HG03378 (cell line): Measurements from ENCODE around the gene LTN1.
"Not testable (repeated sequence)": the region's sequence is repeated elsewhere in the genome, so short reads cannot be mapped to it uniquely, and the experiment has no call there.

Experiments
- ATAC-seq: cut with Tn5 transposase; IDR thresholded peaks from one replicate; pipeline ENCODE4 v1.9.1; 2021; ENCODE audit warnings: mild to moderate bottlenecking, moderate library complexity; ENCODE audit not compliant: unreplicated experiment

The LTN1 gene

DNA sequence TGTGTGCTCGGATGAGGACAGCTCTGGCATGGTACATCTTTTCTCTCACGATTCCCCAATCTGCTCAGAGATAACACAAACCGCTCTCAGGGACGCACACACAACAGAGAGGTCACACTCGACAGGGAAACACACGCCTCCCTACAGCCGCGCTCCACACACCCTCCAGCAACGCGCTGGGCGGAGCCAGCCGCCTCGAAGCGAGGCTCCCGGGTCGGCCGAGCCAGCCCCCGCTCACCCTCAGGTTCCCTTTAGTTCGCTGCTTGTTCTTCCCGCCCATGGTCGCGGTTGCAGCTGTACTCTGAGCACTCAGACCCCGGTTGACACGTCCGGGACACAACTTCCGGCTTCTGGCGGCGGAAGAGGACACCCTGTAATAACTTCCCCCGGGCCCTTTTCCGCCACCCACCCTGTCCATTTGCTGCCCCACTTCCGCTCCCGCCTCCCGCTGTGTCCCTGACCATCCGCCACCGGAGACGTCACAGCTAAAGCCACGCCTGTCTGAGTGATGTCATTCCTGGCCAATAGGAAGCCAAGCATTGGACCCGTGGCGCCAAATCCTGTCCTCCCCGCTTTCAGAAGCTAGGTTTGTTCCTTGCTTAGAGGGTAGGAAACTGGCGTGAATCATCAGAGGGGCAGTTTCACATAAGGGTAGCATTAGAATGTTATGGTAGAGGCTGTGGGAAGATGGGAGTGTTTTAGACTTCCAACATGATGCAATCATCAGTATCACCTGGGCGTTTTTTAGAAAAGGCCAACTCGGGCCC, at the start of gene LTN1:
TSS of gene LTN1 (minus strand) at position 352 of the 767 bp plus-strand sequence. CDS start at position 280, 72 bp downstream.
- peak; percentile 98 for ATAC-seq

- no peak for ATAC-seq
These were observed 42.0 kb upstream of the LTN1 start for GRCh38 chr21:29034678-29035077.

DNA sequence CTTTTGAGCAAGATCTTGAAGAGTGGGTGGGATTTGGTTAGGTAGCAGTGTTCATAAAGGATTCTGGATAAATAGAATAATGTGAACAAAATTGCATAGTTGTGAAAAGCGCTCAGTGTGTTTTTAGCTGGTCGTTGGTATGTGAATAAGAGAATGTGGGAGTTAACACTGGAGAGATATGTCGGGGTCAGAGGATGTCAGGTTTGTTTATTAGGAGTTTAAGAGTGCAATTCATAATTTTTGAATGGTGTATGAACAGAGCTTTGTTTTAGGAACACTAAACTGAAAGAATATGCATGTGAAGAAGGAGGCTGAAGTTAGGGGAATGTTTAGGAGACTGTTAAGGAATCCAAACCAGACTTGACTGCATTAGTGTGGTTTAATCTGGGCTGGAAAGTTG, 41.2 kb upstream of the LTN1 start:
- ATAC-seq = no peak

GRCh38 chr21:29033301-29033700, 40.6 kb upstream of the LTN1 start:
- ATAC-seq = no peak

GRCh38 chr21:29030909-29031308, 38.2 kb upstream of the LTN1 start:
- no peak for ATAC-seq

DNA sequence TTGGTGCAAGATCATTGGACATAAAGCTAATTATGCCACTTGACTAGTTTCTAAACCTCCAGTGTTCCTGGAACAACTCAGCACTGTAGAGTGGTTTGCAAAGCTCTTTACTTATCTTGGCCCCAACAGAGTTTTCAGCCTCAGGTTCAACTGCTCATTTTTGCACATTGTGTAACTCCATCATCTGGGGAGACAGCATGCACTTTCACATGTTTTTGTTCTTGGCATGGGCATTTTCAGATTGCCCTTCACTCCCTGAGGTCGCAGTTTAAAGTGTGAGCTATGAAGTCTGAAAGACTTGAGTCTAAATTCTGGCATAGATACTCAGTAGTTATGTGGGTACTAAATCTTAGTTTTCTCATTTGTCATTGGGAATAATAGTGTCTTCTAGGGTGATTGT, 36.8 kb upstream of the LTN1 start:
- no peak for ATAC-seq

GRCh38 chr21:29025328-29025713, 32.6 kb upstream of the LTN1 start:
- no peak for ATAC-seq

DNA sequence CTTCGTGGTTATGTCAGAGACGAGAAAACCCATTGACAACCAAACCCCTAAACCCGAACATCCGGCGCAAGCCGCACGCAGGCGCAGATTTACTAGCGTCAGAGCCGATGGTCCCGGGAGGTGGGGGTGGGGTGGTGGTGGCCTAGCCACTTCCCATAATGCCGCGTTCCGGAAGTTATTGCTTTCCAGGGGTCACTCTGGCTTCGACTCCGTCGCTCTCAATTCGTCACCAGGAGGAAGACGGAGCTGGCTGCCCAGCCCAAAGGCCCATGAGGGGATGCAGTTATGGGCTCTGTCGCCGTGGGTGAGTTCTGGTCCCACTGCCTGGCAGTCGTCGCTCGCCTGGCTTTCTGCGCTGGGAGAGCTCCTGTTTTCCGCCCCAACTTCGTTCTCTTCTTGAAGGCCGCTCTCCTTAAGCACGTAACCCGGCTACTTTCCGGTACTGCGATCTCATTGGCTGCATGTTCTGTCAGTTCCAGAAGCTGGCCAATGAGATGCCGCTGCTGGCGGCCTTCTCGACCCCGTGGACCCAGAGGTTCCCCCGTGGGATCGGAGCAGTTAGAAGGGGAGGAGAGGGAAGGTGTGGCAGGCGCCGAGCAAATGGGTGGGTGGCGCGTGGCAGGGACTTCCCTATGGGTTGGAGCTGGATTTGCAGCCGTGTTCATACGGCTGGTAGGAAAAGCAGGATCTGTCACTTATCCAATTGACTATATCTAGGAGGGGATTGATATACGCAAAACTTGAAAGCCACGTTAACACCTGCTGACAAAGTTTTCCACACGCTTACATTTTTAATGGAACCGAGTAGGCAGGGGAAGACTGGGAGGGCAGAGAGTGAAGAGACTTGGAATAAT, 32.0 kb upstream of the LTN1 start, which contains the start of gene USP16:
TSS of gene USP16 (plus strand) at position 195 of the 854 bp plus-strand sequence. CDS start 3,246 bp downstream, outside the sequence.
- ATAC-seq = peak; percentile 96

- no peak for ATAC-seq
These were observed 29.5 kb upstream of the LTN1 start for GRCh38 chr21:29022166-29022565.

- no peak for ATAC-seq
These were observed 25.9 kb upstream of the LTN1 start for GRCh38 chr21:29018540-29018939.

DNA sequence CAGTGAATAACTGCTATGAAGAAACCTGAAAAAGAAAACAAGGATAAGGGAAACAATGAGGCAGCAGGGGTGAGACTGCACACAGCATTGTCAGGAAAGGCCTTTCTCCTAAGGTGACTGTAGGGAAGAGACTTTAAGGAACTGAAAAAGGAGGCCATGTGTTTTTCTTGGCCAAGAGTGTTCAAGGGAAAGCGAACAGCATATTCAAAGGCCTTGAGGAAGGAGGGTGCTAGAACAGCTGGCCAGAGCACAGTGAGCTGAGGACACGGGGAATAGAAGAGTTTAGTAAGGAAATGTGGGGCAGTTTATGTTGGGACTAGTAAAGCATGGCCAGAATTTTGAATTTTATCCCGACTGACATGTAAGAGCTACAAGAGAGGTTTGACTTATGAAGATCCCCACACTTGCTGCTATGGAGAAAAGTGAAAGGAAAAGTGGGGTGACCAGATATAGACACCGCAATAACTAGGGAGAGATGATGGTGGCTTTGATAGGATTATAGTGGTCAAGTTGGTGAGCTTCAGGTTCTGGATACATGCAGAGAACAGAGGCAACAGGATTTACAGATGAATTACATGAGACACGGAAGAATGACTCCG, 25.1 kb upstream of the LTN1 start:
- ATAC-seq = no peak

GRCh38 chr21:29011236-29011635, 18.6 kb upstream of the LTN1 start:
- ATAC-seq = not testable (repeated sequence)

GRCh38 chr21:29008367-29008766, 15.7 kb upstream of the LTN1 start:
- ATAC-seq = no peak

GRCh38 chr21:29007810-29008209, 15.1 kb upstream of the LTN1 start:
- ATAC-seq = no peak

DNA sequence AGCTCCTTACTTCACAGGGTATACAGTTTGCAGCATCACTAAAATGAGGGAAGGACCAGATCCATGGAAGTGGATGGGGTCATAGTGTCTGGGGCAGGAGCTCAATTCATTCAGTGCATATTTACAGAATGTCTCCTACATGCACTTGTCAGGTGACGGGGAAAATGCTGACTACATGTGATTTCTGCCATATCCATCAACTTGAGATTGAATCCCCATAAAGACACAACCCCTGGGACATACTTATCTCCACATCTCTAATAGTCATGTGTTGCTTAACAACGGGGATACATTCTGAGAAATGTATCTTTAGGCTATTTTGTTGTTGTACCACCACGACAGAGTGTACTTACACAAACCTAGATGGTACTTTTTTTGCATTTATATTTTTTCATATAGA, 14.5 kb upstream of the LTN1 start:
- no peak for ATAC-seq

DNA sequence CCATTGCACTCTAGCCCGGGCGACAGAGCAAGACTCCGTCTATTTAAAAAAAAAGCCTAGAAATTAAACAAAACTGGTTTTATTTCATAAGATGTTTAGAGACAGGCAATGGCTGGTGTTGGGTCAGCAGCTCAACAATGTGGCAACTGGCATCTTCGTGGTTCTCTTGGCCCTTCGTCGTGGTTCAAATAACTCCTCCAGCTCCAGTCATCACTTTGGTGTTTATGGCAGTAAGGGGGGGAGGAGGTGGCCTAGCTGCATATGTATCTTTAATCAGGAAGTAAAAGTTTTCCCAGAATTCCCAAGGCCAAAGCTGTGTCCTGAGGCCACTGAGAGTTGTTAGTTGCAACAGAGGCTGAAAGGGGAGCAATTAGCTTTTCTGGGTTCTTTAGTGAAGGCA, 13.0 kb upstream of the LTN1 start:
- no peak for ATAC-seq

DNA sequence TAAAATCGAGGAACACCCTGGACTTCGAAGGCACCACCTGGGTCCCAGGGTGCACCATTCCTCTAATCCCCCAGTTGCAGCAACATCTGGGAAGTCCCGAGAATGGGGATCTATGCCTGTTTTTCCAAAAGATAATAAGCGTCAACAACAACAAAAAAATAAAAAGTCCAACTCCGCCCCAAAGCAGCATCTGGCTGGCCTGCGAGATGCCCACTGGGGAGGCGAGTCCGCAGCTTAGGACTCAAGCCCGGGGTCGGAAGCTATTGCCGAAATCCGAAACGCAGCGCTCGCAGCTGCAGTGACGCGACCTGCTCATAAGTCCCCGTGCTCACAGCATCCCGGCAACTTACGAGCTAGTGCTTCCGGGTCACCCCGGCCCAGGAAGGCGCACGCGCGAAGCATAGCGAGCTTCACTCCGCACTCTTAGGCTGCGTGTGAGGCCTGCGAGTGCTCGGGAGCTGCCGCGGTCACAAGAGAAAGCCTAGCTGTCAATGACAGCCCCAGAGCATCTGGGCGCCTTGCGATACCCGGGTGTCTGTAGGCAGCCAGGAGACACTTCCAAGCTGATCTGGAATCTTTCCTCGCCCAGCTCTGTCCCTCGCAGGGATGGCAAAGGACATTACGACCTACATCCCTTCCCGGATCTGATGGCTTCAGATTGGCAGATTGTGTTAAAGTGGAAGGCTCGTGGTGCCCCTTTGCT, 9.9 kb upstream of the LTN1 start:
- ATAC-seq = peak; percentile 99

DNA sequence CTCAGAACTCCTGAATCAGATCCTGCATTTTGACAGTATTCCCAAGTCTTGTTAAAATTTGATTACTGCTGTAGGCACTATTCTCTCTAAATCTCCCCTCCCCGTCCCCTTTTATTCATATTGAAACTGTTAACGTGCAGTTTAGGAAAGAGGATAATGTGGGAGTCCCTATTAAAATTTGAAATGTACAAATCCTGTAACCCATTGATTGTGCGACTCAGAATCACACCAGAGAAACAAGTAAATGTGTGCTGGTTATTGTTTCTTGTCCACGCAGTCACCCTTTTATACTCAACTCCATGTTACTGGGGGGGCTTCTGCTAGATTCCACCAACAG, 584 bp upstream of the LTN1 start:
- no peak for ATAC-seq

- ATAC-seq = no peak
These were observed 684 bp downstream of the LTN1 start for GRCh38 chr21:28991861-28992525.

DNA sequence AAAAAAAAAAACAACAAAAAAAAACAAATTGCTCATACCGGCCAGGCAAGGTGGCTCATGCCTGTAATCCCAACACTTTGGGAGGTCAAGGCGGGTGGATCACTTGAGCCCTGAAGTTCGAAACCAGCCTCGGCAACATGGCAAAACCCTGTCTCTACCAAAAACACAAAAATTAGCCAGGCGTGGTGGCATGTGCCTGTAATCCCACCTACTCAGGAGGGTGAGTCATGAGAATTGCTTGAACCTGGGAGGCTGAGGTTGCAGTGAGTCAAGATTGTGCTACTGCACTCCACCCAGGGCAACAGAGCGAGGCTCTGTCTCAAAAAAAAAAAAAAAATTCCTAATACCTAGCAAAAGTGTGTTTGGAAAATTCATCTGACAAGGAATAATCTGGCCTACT, 4.5 kb downstream of the LTN1 start:
- ATAC-seq = not testable (repeated sequence)

DNA sequence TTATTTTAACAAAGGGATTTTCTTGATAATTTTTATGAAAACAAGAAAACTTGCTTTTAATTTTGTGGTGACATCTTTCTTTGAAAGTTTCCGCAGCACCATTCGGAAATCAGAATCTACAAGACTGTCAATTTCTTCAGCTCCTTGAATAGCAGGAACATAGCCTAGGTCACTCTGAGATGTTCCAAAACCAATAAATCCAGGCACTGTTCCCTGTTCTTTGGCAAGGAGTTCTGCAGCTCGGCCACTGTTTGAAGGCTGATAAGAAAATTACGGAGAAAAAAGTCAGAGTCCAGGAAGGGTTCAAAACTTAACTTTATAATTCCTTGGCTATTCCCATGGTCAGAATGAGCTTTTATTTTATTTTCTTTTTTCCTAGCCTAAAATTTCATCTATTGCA, 6.0 kb downstream of the LTN1 start:
- ATAC-seq = no peak
